RKO (cell line): ENCODE results near the gene CCDC126.
"Not testable (repeated sequence)": the region's sequence is repeated elsewhere in the genome, so short reads cannot be mapped to it uniquely, and the experiment has no call there.

Experiments used
- DNase-seq: peaks from one replicate; pipeline ENCODE4 v3.0.0-alpha.2; 2016; ENCODE audit warnings: low spot score

Gene CCDC126, protein sequence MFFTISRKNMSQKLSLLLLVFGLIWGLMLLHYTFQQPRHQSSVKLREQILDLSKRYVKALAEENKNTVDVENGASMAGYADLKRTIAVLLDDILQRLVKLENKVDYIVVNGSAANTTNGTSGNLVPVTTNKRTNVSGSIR

DNA sequence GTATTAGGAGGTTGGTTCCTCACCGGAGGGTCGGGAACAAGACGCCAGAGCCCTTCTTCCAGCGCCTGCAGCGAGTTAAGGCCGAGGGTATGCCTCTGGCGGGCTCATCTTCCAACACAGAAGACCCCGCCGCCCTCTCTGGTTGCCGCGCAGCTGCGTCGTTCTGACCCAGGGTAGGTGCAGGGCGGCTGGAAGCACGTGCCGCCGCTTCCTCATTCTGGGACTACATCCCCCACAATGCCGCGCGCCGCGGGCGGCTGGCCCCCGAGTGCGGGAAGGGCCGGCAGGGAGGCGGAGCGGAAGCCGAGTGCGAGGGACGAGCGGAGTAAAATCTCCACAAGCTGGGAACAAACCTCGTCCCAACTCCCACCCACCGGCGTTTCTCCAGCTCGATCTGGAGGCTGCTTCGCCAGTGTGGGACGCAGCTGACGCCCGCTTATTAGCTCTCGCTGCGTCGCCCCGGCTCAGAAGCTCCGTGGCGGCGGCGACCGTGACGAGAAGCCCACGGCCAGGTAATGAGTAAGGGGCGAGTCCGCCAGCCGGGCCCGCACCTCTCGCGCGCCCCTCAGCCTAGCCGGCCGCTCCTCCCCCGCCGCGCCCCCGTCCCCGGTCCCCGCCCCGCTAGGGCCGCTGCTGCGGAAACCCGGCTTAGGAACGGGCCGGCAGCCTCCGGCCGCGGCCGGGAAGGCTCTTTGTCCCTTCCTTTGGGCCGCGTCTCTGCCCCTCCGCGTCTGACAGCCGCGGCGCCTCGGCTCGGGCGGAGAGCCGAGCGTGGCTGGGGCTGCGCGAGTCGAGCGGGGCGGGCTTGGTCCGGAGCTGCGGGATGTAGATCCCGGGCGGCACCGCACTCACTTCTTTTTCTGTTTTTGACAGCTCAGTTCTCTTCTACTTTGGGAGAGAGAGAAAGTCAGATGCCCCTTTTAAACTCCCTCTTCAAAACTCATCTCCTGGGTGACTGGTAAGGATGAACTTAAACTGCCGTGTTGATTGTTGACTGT is at the start of gene CCDC126:
Gene CCDC126, plus strand, starts transcription at position 289 of the 998 bp plus-strand sequence. CDS start 13,934 bp downstream, outside the sequence.
- DNase-seq: peak; percentile 88

DNA sequence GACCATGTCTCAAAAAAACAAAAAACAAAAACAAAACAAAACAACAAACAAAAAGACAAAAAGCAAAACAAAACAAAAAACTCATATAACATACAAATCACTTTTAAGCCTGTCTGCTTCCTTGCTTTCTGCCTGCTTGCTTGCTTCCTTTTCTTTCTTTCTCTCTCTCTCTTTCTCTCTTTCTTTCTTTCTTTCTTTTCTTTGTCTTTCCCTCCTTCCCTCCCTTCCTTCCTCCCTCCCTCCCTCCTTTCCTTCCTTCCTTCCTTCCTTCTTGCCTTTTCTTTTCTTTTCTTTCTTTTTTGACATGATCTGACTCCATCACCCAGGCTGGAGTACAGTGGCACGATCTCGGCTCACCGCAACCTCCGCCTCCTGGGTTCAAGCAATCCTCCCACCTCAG is 49.5 kb upstream of the CCDC126 start:
- DNase-seq: no peak

DNA sequence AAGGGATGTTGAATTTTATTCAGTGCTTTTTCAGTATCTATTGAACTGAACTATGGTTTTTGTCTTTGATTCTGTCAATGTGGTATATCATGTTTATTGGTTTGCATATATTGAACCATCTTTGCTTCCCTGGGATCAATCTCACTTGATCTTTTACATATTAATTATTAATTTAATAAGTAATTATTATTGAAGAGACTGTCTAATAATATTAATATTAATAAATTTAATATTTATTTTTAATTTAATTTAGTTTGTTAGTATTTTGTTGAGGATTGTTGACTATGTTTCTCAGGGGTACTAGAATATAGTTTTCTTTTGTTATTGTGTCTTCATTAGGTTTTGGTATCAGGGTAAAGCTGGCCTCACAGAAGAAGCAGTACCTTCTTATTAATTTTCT is 38.9 kb upstream of the CCDC126 start:
- DNase-seq: no peak

DNA sequence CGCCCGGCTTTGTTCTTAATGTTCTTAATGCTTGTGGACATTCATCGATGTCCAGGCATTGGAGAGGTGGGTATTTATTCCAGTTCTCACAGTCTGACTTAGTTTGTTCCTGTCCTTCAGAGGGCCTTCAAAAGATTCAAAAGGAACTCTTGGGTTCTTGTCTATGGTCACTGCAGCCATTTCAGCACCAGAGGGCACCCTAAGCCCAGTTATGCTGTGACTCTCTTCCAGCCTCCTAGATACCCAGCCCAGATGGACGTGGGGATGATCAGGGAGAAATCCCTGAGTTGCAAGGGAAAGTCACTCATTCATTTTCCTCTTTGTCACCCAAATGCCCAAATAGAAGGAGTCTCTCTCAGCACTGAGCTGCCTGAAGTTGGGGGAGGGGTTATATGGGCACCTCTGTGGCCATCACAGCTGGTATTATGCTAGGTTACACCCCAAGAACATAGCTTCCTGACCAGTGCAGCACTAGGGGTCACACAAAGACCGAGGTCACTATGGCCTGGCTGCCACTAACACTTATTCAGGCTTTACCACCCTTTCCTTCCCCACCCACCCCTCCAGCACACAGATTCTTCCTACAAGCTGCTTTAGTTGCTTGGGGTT is 26.5 kb upstream of the CCDC126 start:
- DNase-seq: peak; percentile 72

DNA sequence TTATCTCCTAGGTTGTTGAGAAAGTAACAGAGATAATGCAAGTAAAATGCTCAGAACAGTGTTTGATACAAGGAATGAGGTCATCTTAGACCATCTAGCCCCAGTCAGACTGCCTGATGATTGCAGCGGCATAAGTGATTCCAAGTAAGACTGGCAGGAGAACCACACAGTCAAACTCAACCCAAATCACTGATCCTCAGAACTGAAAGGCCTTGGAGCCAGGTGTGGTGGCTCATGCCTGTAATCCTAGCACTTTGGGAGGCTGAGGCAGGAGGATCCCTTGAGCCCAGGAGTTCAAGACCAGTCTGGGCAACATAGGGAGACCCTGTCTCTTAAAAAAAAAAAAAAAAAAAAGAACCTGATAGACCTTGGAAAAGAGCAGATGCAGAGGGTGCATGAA is 15.2 kb upstream of the CCDC126 start:
- not testable (repeated sequence) for DNase-seq

DNA sequence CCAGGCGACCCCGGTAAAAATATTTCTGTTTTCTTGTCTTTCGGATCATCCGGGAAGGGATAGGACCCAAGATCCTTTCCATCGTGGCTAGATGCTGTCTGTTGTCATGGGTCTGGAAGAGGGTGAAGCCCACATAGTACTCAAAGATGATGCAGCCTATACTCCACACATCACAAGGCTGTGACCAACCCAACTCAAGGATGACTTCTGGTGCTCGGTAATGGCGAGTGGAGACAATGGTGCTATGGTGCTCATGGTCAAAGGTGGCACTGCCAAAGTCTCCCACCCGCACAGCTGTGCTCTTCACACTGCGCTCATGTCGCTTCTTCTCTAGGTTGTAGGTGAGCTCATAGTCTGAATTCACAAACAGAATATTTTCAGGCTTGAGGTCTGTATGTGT is 11.9 kb upstream of the CCDC126 start:
- DNase-seq: not testable (repeated sequence)

DNA sequence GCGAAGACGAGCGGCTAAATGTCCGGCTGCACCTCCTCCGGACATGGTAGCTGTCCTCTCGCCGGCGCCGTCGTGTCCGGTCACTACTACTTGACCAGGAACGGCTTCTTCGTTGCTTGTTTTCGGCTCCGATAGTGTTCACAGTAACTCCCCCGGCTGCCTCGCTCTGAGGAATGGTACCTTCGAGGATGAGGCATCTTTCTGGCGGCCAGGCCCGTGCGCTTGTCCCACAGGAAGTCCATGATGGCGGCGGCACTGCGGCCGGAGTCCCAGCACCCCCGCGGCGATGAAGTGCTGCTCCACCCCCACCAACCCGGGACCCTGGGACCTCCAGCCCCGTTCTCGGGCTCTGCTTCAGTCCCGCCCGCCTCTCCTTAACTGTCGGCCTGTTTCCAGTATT is 11.0 kb upstream of the CCDC126 start:
- DNase-seq: no peak

DNA sequence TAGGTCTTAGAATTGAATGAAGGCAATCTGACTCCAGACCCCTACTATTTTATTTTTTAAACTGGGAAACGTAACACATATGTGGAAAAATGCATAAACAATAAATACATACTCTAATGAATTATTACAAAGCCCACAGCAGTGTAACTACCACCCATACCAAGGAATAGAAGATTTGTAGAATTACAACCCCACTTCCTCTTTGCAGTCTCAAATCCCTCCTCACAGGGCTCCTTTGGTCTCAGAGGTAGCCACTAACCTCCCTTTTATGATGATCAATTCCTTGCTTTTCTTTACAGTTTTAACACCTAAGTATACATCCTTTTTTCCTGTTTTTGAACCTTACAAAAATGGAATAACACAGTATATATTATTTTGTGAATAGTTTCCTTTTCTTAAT is 6.7 kb upstream of the CCDC126 start:
- DNase-seq: no peak

DNA sequence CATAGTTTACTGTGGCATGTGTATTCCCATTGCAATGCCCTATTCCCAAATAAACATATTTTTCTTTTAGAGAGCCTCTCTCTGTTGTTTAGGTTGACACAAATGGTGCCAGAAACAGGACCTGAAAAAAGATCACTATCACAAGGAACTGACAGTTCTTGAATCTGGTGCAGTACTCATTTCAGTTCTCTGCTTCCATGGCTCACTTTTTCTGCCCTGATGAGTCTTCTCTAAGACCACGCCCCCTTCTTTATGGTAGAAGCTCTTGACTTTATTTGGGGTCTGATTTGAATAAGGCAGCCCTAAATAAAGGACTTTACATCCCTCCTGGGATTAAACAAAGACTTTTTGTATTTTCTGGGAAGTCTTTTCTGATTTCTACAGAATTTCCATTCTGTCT is 3.5 kb upstream of the CCDC126 start:
- peak; percentile 19 for DNase-seq

DNA sequence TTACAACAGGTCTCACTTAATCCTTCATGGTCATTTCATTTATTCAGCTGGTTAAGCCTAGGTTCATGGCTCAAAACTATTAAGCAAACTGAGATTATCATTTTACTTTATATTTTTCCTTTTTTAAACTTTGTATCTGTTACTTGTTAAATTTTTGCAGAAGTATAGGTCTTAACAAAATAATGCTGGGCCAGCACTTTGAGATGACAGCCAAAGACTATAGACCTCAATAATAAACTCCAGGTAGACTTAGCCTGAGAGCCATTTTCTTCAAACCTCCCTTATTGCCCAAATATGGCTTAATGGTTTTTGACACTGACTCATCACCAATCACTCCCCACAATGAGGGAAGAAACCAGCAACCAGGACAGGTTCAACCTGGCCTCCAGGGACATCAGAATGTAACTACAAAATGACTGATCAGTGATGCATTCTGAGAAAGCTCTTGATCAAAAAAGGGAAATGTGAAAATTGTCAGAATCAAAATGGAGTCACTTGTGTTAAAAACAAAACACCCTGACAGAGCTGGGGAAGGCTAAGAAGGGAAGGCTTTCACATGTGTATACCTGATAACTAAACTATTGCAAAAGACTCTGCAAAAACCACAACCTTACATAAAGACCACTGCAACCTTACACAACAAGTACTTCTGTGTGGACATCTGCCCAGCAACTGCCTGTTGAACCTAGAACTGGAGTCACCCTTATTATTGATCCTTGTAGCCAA is 2.1 kb upstream of the CCDC126 start:
- DNase-seq: peak; percentile 22

DNA sequence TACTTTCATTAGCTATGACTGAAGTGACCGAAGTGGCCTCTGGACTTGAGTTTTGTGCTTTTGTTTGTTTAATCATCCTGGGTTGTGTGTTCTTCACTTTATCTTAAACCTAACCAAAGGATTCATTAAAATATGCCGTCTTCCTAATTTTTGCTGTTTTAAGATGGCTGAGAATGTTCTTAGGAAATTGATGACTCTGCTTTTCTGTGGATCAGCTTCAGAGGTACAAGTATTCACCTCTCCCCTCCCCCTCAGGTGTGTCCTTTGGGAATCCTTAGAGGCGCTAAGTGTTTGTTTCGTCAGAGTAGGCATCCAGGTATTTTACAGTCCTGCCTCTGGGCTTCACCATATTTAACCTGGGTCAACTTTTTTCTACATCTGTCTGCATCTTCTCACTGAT is 1.1 kb downstream of the CCDC126 start:
- DNase-seq: no peak

DNA sequence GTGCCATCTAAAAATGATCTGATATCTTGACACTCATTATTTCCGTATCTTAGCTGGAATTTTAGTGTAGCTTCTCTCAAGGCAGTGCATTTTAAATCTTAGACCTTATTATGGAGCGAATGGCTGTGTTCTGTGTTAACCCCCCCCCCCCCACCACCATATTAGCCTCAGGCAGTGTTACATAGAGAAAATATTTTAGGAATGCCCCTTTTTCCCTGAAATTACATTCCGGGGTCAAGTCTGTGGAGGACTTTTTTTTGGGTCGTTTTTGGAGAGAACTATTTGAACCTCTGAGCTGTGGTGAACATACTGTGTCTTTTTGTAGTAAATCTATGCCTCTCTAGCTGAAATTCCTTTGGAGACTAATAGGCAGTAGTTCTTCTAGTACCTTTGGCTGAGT is 3.1 kb downstream of the CCDC126 start:
- DNase-seq: no peak

DNA sequence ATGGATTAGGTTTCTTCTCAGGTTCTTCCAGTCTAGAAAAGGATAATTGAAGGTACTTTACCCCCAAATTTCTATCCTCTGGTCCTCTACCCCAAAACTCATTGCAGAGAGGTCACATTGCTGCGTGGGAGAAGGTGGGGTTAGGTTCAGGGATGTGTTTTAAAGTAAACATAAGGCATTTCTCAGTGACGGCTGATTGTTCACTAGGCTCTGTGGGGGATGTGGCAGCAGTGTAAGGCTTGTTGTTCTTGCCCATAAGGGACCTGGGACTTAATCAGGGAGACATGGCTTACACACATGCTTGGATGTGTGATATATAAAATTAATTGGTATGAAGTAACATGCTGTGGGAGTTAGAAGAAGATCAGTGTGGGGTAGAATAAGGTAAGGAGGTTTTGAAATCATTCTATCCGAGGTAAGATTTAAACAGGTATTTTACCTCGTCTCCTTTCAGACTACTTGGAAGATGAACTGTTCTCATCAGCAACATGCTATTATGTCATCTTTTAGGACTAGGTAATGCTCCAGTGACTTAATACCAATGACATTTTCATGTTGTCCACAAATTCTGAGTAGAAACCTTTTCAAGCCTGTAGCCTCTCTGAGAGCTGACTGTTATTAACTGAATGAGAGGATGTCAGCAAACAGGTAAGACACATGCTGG is 6.6 kb downstream of the CCDC126 start:
- DNase-seq: no peak

DNA sequence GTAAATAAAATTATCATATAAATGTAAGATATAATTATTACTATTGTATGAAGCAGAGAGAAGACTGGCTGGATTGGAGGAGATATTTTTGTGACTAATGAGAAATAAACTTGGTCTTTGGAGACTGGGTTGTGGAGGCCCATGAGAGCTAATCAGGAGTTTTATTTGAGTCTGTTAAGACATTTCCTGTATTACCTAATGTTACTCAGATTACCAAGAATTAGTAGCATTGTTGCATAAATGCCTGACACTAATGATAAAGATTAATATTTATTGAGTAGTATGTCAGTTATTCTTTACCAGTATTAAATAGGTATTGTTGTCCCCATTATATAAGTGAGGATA is 7.1 kb downstream of the CCDC126 start:
- DNase-seq: no peak

DNA sequence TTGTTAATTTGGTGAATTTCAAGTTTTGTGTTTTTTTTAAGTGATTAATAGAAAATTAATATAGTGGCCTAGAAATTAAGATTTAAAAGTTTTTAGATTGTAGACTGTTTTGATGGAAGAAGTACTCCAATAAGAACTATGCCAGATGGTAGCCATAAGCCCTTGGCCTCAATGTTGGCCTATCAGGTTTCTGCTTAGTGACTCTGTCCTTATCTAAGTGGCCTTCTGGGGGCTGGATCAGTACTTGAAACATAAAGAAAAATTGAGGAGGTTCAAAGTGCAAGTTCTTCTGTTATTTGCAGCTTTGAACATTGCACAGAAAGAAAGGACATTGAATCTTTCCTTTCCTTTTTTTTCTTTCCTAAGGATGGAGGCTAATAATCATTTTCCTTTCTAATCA is 9.9 kb downstream of the CCDC126 start:
- DNase-seq: no peak

DNA sequence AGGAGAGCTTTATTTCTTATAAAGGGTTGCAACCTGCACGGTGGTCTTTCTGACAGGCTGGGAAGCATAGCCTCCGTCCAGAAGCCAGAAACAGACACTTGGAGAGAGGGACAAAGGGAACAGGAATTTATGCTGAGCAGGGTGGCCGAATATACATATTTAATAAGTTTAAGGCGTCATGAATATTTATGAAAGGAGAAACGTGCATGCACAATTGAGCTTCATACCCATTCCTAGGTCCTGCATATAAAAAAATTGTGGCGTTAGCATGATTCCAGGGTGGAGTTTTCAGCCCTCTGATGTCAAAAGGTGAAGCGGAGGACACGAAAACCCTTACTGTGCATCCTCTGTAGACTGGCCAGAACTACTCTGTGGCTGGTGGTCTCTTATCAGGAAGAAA is 10.7 kb downstream of the CCDC126 start:
- DNase-seq: no peak

DNA sequence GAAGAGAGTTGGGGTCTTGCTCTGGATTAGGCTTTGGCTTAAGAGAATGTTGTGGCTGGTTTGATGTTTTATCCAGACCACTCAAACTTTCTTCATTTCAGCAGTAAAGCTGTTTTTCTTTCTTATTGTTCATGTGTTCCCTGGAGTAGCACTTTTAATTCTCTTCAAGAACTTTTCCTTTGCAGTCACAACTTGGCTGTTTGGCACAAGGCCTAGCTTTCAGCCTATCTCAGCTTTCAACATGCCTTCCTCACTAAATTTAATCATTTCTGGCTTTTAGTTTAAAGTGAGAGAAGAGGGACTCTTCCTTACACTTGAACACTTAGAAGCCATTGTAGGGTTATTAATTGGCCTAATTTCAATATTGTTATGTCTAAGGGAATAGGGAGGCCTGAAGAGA is 18.1 kb downstream of the CCDC126 start:
- DNase-seq: no peak

DNA sequence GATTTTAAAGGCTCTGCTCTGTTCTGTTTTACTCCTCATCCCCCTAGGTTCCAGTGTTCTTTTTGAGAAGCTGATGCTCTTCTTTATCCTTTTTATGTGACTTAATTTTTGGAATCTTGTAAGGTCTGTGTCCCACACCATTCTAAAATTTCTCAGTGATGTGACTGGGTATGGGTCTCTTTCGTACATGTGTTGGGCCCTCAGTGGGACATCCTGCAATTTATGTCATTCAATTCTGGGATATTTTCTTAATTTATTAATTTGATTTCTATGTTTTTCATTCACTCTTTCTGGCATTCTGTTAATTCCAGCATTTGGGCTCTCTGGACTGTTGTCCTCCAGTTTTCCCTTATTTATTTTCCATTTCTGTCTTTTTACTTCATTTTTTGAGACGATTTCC is 19.4 kb downstream of the CCDC126 start:
- DNase-seq: no peak

DNA sequence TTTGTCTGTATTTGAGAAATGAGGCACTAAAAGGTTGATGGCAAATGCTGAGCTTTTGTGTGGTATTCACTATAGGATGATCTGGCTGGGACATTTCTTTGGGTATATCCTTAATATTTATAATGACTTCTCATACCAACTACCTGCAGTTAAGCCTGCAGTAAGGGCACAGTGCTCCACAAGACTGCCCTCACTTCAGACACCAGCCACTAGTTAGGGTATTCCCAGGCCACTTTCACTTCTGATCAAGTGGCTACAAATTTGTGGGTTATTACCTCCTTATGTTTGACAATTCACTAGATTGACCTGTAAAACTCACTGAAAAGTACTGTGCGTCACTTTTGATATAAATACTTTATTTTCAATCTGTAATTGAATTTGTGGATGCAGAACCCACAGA is 20.3 kb downstream of the CCDC126 start:
- DNase-seq: no peak

DNA sequence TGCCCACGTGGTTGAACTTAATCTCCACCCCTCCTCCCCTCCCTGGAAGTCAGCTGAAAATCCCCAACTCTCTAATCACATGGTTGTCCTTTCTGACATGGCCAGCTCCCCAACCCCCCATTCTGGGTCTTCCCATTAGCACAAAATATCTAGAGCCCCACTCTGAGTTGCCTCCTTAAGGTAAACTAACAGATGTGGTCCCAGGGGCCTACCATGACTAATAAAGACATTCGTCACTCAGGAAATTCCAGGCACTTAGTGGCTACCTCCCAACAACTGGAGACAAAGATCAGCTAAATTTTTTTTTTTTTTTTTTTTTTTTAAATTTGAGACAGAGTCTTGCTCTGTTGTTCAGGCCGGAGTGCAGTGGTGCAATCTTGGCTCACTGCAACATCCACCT is 21.1 kb downstream of the CCDC126 start:
- no peak for DNase-seq

DNA sequence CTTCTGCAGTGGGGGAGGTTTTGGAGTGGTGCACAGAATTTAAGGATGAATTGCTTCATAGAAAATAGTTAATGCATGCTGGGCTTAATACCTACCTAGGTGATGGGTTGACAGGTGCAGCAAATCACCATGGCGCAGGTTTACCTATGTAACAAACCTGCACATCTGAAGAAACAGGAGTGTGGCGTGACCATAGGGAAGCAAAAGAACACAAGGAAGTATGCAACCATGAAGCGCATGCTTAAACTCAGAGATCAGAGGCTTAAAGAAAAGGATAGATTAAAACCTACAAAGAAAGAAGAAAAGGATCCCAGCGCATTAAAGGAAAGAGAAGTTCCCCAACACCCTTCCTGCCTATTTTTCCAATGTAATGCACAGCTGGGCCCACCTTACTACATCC is 22.0 kb downstream of the CCDC126 start:
- no peak for DNase-seq

DNA sequence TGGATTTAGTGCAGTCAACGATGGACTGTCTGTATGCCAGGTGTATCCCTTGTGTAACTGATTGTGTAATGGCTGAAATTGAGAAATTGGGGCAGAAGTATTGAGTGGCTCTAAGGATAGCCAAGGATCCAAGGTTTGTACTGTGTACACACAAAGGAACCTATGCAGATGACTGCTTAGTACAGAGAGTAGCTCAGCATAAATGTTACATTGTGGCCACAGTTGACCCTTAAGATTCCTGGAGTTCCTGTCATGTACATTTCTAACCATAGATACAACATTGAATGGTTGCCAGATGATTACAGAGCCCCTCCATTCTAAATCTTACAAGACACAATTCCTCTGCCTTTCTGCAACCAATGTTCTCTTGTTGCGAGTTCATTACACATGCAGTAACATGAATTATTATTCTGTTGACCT is 25.3 kb downstream of the CCDC126 start:
- DNase-seq: no peak
